Stimulated activated CD8-positive, alpha-beta memory T cell treated with anti-CD3 and anti-CD28 coated beads, Interleukin-7, amount 100 ng/mL, for 48 hours (primary cell): ENCODE measurements around the gene USP25.

ENCODE experiments used
- DNase-seq, 2 donors: peaks; one replicate each; pipeline ENCODE4 v3.0.0-alpha.2; 2020; ENCODE audit warnings: low read depth in 1 of 2; ENCODE audit errors: extremely low read depth in 1 of 2

USP25 gene

GRCh38 chr21:15755125-15755524 is 25.3 kb downstream of the USP25 start:
- no peak for DNase-seq

GRCh38 chr21:15759469-15759868 is 29.7 kb downstream of the USP25 start:
- no peak for DNase-seq

- no peak for DNase-seq
Measured at GRCh38 chr21:15761507-15762100, 31.8 kb downstream of the USP25 start.

GRCh38 chr21:15763359-15763758 is 33.6 kb downstream of the USP25 start:
- DNase-seq, result no peak

- no peak for DNase-seq
Measured at GRCh38 chr21:15764878-15765277, 35.1 kb downstream of the USP25 start.

GRCh38 chr21:15766952-15767603 is 37.3 kb downstream of the USP25 start:
- DNase-seq, result no peak

GRCh38 chr21:15768045-15768601 is 38.3 kb downstream of the USP25 start:
- no peak for DNase-seq

- no peak for DNase-seq
Measured at GRCh38 chr21:15768853-15769252, 39.1 kb downstream of the USP25 start.

- DNase-seq, result no peak
Measured at GRCh38 chr21:15771311-15771710, 41.5 kb downstream of the USP25 start.

- DNase-seq, result no peak
Measured at GRCh38 chr21:15772654-15773053, 42.9 kb downstream of the USP25 start.

- DNase-seq, result no peak
Measured at GRCh38 chr21:15774590-15774989, 44.8 kb downstream of the USP25 start.

- no peak for DNase-seq
Measured at GRCh38 chr21:15775291-15775690, 45.5 kb downstream of the USP25 start.

- DNase-seq, result no peak
Measured at GRCh38 chr21:15775981-15776380, 46.2 kb downstream of the USP25 start.

GRCh38 chr21:15776818-15777217 is 47.0 kb downstream of the USP25 start:
- DNase-seq, result no peak

GRCh38 chr21:15781986-15782385 is 52.2 kb downstream of the USP25 start:
- no peak for DNase-seq

- no peak for DNase-seq
Measured at GRCh38 chr21:15788847-15789523, 59.2 kb downstream of the USP25 start.

- DNase-seq, result no peak
Measured at GRCh38 chr21:15793109-15793508, 63.3 kb downstream of the USP25 start.

- no peak for DNase-seq
Measured at GRCh38 chr21:15793550-15794235, 63.9 kb downstream of the USP25 start.

- DNase-seq, result no peak
Measured at GRCh38 chr21:15794277-15794912, 64.6 kb downstream of the USP25 start.

GRCh38 chr21:15795533-15795932 is 65.8 kb downstream of the USP25 start:
- no peak for DNase-seq
